ENCODE data around the gene PPP1R8.

GRCh38 chr1:27811741-27812500 lies 18.7 kb upstream of the PPP1R8 start:
- TF ChIP-seq, protein P1, sequence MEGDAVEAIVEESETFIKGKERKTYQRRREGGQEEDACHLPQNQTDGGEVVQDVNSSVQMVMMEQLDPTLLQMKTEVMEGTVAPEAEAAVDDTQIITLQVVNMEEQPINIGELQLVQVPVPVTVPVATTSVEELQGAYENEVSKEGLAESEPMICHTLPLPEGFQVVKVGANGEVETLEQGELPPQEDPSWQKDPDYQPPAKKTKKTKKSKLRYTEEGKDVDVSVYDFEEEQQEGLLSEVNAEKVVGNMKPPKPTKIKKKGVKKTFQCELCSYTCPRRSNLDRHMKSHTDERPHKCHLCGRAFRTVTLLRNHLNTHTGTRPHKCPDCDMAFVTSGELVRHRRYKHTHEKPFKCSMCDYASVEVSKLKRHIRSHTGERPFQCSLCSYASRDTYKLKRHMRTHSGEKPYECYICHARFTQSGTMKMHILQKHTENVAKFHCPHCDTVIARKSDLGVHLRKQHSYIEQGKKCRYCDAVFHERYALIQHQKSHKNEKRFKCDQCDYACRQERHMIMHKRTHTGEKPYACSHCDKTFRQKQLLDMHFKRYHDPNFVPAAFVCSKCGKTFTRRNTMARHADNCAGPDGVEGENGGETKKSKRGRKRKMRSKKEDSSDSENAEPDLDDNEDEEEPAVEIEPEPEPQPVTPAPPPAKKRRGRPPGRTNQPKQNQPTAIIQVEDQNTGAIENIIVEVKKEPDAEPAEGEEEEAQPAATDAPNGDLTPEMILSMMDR (IDR thresholded peaks at IDR 0.05): no peak
- TF ChIP-seq ZFX (IDR thresholded peaks at IDR 0.05; ENCODE audit: borderline replicate concordance): no peak

Data from 22Rv1 (cell line).